HG03097 (cell line): Measurements from ENCODE around the gene SGPL1.

Experiments
- ATAC-seq: cut with Tn5 transposase; IDR thresholded peaks from one replicate; pipeline ENCODE4 v1.9.1; 2021; ENCODE audit not compliant: unreplicated experiment, low FRiP score

The SGPL1 gene

DNA sequence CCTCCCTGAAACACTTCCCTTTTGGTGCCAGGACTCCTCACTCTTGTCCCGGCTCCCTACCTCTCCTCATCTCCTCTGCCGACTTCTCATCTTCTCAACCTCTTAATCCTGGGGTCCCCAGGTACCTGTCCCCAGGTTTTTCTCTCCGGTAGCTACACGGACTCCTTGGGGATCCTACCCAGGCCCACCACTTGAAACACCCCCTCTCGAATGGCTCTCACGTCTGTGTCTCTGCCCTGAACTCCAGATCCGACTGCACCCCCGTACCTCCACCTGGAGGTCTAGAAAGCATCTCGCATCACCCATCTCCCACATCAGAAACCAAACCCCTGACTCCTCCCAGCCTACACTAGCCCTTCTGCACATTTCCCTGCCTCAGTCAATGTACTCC is 35.4 kb upstream of the SGPL1 start:
- ATAC-seq = no peak

DNA sequence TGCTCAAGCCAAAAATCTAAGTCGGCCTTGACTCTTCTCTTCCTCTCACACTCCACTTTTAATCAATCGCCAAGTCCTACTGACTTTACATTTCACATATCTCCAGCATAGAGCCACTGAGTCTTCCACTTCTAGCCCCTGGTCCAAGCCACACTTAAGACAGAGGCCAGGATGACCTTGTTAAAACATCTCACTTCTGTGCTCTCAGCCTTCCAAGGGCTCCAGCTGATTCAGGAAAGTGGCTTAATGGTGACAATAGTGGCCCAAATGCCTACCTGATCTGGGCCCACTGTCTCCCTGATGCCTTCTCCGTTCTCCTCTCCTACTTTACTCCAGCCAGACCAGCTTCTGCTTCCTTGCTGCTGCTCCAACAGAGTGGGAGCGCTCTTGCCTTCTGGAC is 35.0 kb upstream of the SGPL1 start:
- no peak for ATAC-seq

- ATAC-seq = no peak
Observed at GRCh38 chr10:70781461-70782051, 34.2 kb upstream of the SGPL1 start.

GRCh38 chr10:70782086-70782745 is 33.5 kb upstream of the SGPL1 start:
- ATAC-seq = no peak

GRCh38 chr10:70782746-70783680 is 32.7 kb upstream of the SGPL1 start:
- ATAC-seq = no peak

DNA sequence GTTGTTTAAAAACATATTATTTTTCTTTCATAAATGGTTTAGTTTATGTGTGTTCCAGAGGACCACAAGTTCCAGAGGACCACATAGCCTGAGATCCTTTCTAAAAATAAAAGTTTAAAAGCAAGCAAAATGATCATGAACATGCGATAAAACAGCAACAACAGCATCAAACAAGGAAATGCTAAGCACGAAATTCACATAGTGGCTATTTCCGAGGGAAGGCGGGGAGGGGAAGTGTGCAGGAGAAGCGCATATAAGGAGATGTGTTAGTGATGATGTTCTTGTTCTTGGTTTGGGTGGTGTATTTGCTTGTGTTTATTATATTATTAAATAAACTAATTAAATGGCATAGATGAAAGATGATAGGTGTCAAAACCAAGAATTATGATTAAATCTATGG is 31.7 kb upstream of the SGPL1 start:
- no peak for ATAC-seq

- no peak for ATAC-seq
Observed at GRCh38 chr10:70784471-70784870, 31.3 kb upstream of the SGPL1 start.

DNA sequence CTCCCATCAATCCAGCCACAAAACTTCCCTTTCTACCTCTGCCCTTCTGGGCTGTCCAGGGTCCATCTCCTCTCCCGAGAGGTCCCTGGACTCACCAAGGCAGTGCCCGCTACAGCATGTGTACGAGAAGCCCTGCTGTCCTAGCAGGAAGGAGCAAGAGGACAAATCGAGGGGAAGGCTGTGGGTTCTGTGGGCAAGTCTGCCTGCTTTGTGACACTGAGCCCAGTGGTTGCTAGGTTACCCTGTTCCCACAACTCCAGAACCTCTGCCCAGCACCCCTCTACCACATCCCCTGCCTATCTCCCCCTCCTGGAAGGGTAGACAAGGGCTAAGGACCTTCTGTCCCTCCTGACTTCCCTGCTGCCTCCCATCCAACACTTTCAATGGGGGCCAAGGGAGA is 30.6 kb upstream of the SGPL1 start, which contains the start of gene TBATA:
TBATA (minus strand) TSS at position 188 of the 400 bp plus-strand sequence. CDS start 1,998 bp downstream, outside the sequence.
- no peak for ATAC-seq

GRCh38 chr10:70786799-70787415 is 28.8 kb upstream of the SGPL1 start:
- ATAC-seq = no peak

GRCh38 chr10:70791386-70792039 is 24.2 kb upstream of the SGPL1 start:
- no peak for ATAC-seq

DNA sequence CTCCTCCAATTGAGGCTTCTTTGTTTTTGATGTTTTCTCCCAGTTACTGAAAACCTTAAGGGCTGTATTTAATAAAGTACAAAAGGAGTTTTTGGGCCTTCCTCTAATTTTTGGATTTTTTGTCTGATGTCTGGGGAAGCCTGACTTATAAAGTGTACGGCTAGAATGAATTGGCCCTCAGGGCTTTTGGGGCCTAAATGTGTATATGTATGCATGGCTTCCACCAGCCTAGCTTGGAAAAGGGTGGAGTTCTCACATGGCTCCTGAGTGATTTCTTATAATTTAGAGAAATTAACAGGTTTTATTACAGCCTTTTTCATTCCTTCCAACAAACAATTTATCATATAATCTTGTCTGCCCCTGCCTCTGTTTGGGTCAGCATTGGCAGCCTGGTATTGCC is 20.1 kb upstream of the SGPL1 start:
- ATAC-seq = no peak

GRCh38 chr10:70797840-70798239 is 17.9 kb upstream of the SGPL1 start:
- no peak for ATAC-seq

DNA sequence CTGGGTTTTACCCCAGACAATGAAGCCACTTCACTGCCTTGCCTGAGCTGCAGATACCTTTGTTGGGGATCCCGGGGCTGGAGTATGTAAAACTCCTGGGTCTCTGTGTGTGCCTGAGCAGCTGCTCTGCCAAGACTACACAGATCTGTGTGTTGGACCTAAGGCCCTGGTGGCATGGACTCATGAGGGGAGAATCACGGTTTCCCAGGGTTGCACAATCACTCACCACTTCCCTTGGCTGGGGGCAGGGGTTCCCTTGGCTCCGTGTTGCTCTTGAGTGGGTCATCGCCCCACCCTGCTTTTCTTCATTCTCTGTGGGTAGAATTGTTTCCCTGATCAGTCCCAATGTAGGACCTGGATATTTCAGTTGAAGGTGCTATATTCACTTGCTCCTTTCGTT is 16.6 kb upstream of the SGPL1 start:
- ATAC-seq = no peak

- ATAC-seq = no peak
Observed at GRCh38 chr10:70801854-70802253, 13.9 kb upstream of the SGPL1 start.

DNA sequence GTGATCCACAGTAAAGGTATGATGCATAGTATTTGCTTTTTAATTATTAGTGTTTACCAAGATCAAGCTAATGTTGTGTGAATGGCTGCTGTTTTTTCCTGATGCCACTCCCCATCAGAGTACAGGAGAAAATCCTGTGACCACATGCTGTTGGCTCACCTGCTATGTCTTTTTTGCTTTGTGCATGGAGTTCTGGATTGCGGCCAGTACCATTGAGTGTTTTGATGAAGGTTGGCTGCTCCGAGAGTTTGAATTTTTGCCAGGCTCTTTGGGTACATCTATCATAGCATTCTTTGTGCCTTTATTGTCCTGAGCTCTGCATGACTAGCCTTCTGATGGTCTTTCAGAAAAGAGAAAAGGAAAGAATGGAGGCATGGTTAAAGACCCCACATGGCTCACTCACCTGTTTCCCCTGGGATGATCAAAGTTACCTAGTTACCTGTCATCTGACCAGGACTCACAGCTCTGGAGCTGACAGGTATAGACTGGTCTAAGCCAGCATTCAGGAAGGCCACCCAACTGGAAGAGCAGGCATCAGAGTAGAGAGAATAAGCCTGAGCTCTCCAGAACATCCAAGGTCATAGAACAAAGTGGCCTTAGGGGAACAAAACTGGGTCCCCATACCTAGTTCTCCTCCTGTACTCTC is 11.8 kb upstream of the SGPL1 start:
- ATAC-seq = no peak

DNA sequence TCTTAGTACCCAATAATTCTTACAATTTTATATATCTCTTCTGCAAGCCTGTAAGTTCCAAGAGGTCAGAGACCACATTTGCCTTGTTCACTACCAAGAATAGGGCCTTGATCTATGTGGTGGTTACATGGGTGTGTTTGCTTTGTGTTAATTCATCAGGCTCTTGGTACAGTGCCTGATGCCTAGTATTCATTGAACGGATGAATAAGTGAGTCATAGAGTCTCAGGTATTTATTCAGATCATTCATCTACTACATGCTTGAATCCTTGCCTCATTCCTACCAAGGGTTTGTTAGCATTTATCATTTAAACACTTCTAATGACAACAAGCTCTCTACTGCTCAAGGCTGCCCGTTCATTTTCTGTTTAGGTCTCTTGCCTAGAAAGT is 11.3 kb upstream of the SGPL1 start:
- no peak for ATAC-seq

DNA sequence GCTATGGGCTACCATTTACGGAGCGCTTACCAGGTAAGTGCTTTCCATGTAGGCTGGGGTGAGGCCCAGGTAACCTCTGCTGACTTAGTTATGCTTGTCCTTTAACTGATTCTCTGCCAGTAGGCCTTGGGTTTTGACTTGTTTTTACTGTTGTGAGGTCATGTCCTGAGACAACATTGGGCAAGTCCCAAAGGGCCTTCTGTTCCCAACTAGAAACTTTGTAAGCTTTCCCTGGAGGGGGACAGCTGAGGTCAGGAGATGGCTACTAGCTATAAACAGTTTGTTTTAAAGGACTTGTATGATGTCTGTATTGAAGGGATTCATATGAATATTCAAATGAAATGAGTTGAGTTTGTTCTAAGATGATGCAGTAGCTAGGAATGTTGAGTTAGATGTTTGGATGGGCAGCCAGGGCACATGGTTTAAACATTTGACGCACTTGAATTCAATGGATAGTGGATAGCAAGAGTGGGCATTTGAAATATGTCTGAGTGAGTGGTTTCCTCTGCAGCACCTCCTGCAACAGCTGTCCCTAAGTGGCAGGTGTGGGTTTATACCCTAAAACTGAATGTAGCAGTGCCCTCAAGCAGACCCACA is 10.0 kb upstream of the SGPL1 start:
- no peak for ATAC-seq

- ATAC-seq = no peak
Observed at GRCh38 chr10:70806841-70807240, 8.9 kb upstream of the SGPL1 start.

DNA sequence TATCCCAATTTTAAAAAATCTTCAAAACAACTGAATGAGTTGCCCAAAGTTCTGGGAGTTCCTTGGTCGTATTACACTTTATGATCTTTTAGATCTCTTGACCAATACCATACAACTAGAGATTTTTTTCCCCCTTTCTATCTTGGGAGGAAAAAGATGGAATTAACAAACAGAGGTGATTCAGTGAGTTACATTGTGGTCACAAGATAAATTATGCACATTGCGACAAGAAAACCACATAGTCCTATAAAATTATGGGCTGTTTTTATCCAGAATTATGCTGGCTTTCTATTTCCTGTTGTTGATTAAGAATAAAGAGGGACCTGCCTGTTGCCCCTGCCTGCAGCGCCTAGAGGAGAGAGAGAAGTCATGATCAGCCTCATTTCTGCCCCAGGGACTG is 8.2 kb upstream of the SGPL1 start:
- no peak for ATAC-seq
